Stomach (tissue), 9 donors: ENCODE measurements around the gene PIWIL1. TPM values are rescaled to one million over a fixed set of nuclear protein-coding genes. Genes with fewer than 3 reads are reported as not detected.

Experiments used
- DNase-seq, 2 donors: peaks; one replicate each; pipeline versions ENCODE4 v3.0.0 to v3.0.0-alpha.2; 2013 to 2019
- H3K27ac ChIP-seq, 5 donors: fragments of 200-600 bp in 4 of 5; sonication (generic) in 4 of 5; one replicate each; pipeline ENCODE4 v1.5.1; 2013 to 2019; ENCODE audit warnings: mild to moderate bottlenecking in 1 of 5, moderate library complexity in 1 of 5
- H3K27me3 ChIP-seq, 3 donors: fragments of 200-600 bp; sonication (generic); one replicate each; pipeline ENCODE4 v1.5.1; 2017 to 2019; ENCODE audit warnings: mixed run types in 1 of 3
- H3K36me3 ChIP-seq, 4 donors: fragments of 200-600 bp; sonication (generic); 1 replicate in 3 of 4; 2 replicates in 1 of 4; pipeline ENCODE4 v1.5.1; 2016 to 2019
- H3K4me1 ChIP-seq, 4 donors: fragments of 200-600 bp; sonication (generic); one replicate each; pipeline ENCODE4 v1.5.1; 2016 to 2019
- H3K4me3 ChIP-seq, 4 donors: fragments of 200-600 bp; sonication (generic) in 3 of 4; one replicate each; pipeline ENCODE4 v1.5.1; 2016 to 2019; ENCODE audit warnings: mild to moderate bottlenecking in 1 of 4
- H3K9me3 ChIP-seq, 4 donors: fragments of 200-600 bp; sonication (generic); one replicate each; pipeline ENCODE4 v1.5.1; 2016 to 2019
- EP300 ChIP-seq: sonication (generic); formaldehyde crosslinking; IDR thresholded peaks from one replicate; pipeline ENCODE4 v1.6.1; 2017; ENCODE audit warnings: antibody characterized with exemption
- POLR2A ChIP-seq, 4 donors: fragments of 450-650 bp; IDR thresholded peaks; one replicate each; pipeline ENCODE4 v1.6.1; 2016; ENCODE audit warnings: antibody characterized with exemption in 4 of 4, control low read depth in 2 of 4, mild to moderate bottlenecking in 1 of 4, moderate library complexity in 1 of 4
- POLR2AphosphoS5 ChIP-seq, 3 donors: sonication (generic); formaldehyde crosslinking; IDR thresholded peaks; one replicate each; pipeline ENCODE4 v1.6.1; 2016; ENCODE audit warnings: antibody characterized with exemption in 3 of 3
- WGBS, 5 donors: extraction: QIAGEN DNeasy Blood & Tissue Kit in 3 of 5; methylation state at CpG; one replicate each; pipeline versions ENCODE4 v1.1.5 to v1.1.7; 2013 to 2018; 5-methylcytosine and 5-hydroxymethylcytosine counted together
- intact Hi-C: fragments of 100-400 bp; cut with DNase I; formaldehyde crosslinking; loops from one replicate; pipeline ENCODE4 v1.15.1; 2023; ENCODE audit warnings: low total_unique reads
- polyA plus RNA-seq, 3 donors: library from polyadenylated mRNA; stranded (reverse); fragments of 200-250 nt; gene quantifications; one replicate each; pipeline ENCODE4 v1.2.3, GENCODE V29; 2013
- total RNA-seq, 5 donors: library from RNA; depleted of rRNA; stranded (reverse); fragments of >200 nt; gene quantifications; one replicate each; pipeline versions ENCODE4 v1.1.0 to v1.2.3, GENCODE V29; 2014 to 2016
- TF ChIP-seq, protein P1 (sequence below), 7 experiments: fragments of 450-650 bp in 4 of 7; fragments of 200-600 bp in 3 of 7; sonication (generic) in 3 of 7; IDR thresholded peaks; one replicate each; pipeline ENCODE4 v1.5.1; 2016 to 2019; ENCODE audit warnings: antibody characterized with exemption in 7 of 7, control low read depth in 2 of 7, mild to moderate bottlenecking in 1 of 7
- donor health status: healthy with polysubstance abuse.
- donor health status: Bipolar disorder and iron deficiency.
- donor health status: healthy.

Gene PIWIL1
- total and polyA plus RNA-seq, 8 donors, result not detected

DNA sequence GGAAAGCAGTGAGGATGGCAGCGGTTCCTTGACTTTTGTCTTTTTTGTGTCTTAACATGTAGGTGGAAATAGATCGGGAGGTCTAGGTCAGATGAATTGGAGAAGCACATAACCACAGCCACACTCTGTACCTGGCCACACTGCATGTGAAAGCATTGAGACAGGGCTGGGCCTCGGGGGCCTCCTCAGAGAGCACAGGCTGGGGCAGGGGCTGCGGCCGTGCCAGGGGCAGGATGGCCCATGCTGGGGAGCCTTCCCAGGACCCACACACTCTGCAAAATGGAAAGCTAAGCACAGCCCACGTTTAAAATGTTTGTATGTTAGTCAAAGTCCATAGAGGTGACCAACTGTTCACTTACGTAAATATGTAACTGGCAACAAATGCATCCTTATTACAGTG lies 76.7 kb downstream of the PIWIL1 start:
- Histone ChIP-seq H3K27ac (no peak overlapping the region), H3K27me3 (peaks cover 0 to 13% (median 0%) of the 10 kb centered on the region in 3 donors), H3K36me3 (no peaks in the 10 kb centered on the region), H3K9me3 (no peaks in the 10 kb centered on the region), H3K4me1 (no peaks in the 10 kb centered on the region), H3K4me3 (no peak overlapping the region)
- TF ChIP-seq POLR2AphosphoS5 (IDR thresholded peaks at IDR 0.05), result no peak
- no peak for TF ChIP-seq POLR2A (IDR thresholded peaks at IDR 0.05)
- no peak for TF ChIP-seq EP300
- TF ChIP-seq, protein P1, sequence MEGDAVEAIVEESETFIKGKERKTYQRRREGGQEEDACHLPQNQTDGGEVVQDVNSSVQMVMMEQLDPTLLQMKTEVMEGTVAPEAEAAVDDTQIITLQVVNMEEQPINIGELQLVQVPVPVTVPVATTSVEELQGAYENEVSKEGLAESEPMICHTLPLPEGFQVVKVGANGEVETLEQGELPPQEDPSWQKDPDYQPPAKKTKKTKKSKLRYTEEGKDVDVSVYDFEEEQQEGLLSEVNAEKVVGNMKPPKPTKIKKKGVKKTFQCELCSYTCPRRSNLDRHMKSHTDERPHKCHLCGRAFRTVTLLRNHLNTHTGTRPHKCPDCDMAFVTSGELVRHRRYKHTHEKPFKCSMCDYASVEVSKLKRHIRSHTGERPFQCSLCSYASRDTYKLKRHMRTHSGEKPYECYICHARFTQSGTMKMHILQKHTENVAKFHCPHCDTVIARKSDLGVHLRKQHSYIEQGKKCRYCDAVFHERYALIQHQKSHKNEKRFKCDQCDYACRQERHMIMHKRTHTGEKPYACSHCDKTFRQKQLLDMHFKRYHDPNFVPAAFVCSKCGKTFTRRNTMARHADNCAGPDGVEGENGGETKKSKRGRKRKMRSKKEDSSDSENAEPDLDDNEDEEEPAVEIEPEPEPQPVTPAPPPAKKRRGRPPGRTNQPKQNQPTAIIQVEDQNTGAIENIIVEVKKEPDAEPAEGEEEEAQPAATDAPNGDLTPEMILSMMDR (IDR thresholded peaks at IDR 0.05), result no peak
- DNase-seq, result no peak
- WGBS, 5 donors, result 78 to 84% (median 81%) methylated on average over 7 of the region's 7 CpGs
- intact Hi-C loops, result no loop called here

DNA sequence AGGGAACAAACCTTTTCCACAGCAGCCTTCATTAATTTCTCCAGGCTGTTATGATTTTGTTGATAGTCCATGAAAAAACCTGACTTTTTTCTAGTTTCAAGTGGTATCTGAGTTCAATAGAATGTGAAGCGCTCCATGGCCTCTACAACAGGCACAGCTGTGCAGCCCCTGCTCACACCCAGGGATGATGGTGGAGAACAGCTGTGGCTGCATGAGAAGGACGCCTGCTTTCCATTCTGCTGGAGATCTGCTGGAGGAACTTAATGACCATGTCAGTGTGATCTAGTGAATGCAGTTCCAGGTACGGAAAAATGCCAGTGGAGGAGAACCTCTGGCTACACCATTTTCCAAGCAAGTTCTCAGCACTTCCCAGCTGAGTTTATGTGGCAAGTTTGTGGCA lies 80.6 kb downstream of the PIWIL1 start:
- intact Hi-C loops, result no loop called here
- DNase-seq, result no peak
- Histone ChIP-seq H3K27me3 (peaks cover 0 to 5% (median 0%) of the 10 kb centered on the region in 3 donors), H3K4me1 (no peaks in the 10 kb centered on the region), H3K27ac (no peak overlapping the region), H3K4me3 (no peak overlapping the region), H3K9me3 (no peaks in the 10 kb centered on the region), H3K36me3 (no peaks in the 10 kb centered on the region)
- TF ChIP-seq EP300 (no peak), POLR2A (IDR thresholded peaks at IDR 0.05) (no peak), POLR2AphosphoS5 (IDR thresholded peaks at IDR 0.05) (no peak)
- TF ChIP-seq, protein P1 (IDR thresholded peaks at IDR 0.05), result no peak
- WGBS, 5 donors, result 60 to 74% (median 66%) methylated on average over 3 of the region's 3 CpGs

DNA sequence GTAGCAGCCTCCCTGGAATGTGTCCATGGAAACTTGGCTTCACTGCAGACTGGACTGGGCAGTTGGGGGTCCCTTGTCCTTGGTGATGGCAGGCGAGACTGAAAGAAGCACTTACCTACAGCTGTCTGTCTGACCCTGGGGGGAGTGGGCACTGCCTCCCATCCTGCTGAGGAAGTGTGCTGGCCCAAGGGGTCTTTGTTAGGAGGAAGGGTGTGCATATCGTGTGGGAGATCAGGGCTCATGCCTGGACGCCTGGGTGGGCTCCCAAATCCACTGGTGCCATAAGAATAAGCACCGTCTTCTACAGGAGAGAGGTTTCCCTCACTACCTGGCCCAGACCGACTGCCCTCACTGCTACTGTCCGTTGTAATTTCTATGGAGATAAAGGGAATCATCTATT lies 81.4 kb downstream of the PIWIL1 start:
- no peaks in the 10 kb centered on the region for H3K27me3 ChIP-seq
- TF ChIP-seq POLR2AphosphoS5 (IDR thresholded peaks at IDR 0.05) (no peak), EP300 (no peak), POLR2A (IDR thresholded peaks at IDR 0.05) (no peak)
- TF ChIP-seq, protein P1 (IDR thresholded peaks at IDR 0.05), result no peak
- WGBS, 5 donors, result 59 to 66% (median 62%) methylated on average over 5 to 6 of the region's 6 CpGs
- H3K4me3 ChIP-seq, result no peak overlapping the region
- no peaks in the 10 kb centered on the region for H3K9me3 ChIP-seq
- intact Hi-C loops, result no loop called here
- no peak overlapping the region for H3K27ac ChIP-seq
- H3K4me1 ChIP-seq, result no peaks in the 10 kb centered on the region
- no peaks in the 10 kb centered on the region for H3K36me3 ChIP-seq
- DNase-seq, result no peak

DNA sequence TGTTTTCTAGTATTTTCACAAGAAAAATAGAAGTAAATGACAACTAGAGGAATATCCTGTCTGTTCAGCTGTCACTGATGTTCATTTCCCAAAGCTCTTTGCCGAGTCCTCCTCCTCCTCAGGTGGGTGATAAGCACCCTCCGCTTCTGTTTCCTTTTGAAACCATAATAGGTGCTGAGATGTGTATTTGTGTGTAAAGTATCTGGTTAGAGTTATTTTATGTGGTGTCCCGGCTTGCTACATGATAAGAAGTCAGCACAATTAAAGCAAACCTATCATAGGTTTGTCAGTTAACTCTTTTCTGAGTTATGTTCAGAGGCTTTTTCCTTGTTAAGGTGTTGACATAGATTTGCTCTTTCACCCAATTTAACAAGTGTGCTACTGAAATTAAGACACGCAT lies 82.4 kb downstream of the PIWIL1 start:
- Histone ChIP-seq H3K27ac (no peak overlapping the region), H3K27me3 (no peaks in the 10 kb centered on the region), H3K4me1 (no peaks in the 10 kb centered on the region), H3K36me3 (no peaks in the 10 kb centered on the region), H3K9me3 (no peaks in the 10 kb centered on the region), H3K4me3 (no peak overlapping the region)
- no peak for DNase-seq
- TF ChIP-seq POLR2AphosphoS5 (IDR thresholded peaks at IDR 0.05) (no peak), POLR2A (IDR thresholded peaks at IDR 0.05) (no peak), EP300 (no peak)
- TF ChIP-seq, protein P1 (IDR thresholded peaks at IDR 0.05), result no peak
- 45 to 63% (median 50%) methylated on average over 4 of the region's 4 CpGs for WGBS, 5 donors
- intact Hi-C loops, result no loop called here
